NCI-H187 (cell line): ENCODE results near the gene HIVEP3.

Source experiments
- DNase-seq, 2 experiments: peaks; one replicate each; lab custom pipeline; 2025; lab: John Stamatoyannopoulos, UW

HIVEP3 gene

DNA sequence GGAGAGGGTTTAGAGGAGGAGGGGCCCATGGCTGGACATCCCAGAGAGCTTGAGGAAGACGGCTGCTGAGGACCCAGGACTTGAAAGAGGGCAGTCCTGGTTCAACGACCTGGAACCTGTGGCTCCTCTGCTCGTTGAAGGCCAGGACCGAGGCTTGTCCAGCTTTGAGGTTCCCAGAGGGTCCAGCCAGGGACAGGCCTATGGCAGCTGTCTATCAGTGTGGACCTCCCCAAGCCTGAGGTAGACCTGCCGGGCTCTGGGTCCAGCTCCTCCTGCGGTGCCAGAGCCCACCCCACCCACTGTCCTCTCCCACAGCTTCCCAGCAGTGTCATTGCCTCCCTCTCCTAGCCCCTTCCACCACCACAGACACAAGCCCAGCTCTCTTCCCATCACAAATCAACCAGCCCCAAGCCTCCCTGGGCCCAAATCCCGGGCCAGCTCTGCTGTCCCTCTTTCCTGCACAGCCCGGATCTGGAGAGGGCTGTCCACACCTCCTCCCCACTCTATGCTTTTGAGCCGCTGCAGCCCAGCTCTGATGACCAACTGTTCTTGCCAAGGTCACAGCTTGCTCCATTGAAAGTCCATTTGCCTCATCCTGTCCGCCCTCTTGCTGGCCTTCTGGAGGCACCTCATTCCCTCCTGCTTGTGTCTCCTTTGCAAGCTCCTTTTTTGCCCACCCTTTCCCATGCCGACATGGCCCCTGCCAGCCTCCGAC lies 385.5 kb downstream of the HIVEP3 start:
- DNase-seq = no peak

- no peak for DNase-seq
Observed at GRCh38 chr1:41532206-41532975, 386.3 kb downstream of the HIVEP3 start.

- DNase-seq = no peak
Observed at GRCh38 chr1:41530411-41530810, 388.3 kb downstream of the HIVEP3 start.

- DNase-seq = no peak
Observed at GRCh38 chr1:41529621-41530395, 388.9 kb downstream of the HIVEP3 start.

- DNase-seq = no peak
Observed at GRCh38 chr1:41528726-41529605, 389.8 kb downstream of the HIVEP3 start.

DNA sequence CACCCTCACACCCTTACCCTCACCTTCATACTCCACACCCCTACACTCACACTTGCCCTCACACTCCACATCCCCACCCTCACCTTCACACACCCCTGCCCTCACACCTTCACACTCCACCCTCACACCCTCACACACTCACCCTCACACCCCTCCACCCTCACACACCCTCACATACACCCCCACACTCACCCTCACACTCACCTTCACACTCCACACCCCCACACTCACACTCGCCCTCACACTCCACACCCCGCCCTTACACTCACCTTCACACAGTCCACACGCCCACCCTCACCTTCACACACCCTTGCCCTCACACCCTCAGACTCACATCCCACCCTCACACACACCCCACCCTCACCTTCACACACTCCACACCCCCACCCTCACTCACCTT lies 390.6 kb downstream of the HIVEP3 start:
- no peak for DNase-seq

GRCh38 chr1:41526956-41527561 lies 391.7 kb downstream of the HIVEP3 start:
- DNase-seq = no peak

DNA sequence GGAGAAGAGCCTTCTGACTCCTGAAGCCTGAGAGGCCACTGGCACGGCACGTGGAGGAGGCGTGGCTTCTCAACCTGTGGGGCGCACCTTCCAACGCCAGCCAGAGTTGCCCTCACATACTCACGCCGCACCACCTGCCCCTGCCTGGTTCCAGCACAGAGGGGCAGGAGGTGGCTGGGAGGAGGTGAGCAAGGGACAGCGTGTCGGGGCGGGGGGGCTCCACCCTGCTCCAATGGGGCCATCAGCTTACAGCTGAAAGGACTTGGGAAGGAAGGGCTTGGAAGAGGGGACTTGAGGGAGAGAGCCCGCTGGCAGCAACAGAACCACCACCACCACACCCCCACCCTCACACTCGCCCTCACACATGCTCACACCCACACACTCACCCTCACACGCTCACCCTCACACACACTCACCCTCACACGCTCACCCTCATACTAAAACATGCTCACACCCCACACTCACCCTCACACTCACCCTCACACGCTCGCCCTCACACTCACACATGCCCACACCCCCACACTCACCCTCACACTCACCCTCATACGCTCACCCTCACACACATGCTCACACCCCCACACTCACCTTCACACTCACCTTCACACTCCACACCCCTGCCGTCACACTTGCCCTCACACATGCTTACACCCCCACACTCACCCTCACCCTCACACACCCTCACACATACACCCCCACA lies 392.7 kb downstream of the HIVEP3 start:
- no peak for DNase-seq

GRCh38 chr1:41524676-41525675 lies 393.7 kb downstream of the HIVEP3 start:
- no peak for DNase-seq

- no peak for DNase-seq
Observed at GRCh38 chr1:41523949-41524675, 394.6 kb downstream of the HIVEP3 start.

DNA sequence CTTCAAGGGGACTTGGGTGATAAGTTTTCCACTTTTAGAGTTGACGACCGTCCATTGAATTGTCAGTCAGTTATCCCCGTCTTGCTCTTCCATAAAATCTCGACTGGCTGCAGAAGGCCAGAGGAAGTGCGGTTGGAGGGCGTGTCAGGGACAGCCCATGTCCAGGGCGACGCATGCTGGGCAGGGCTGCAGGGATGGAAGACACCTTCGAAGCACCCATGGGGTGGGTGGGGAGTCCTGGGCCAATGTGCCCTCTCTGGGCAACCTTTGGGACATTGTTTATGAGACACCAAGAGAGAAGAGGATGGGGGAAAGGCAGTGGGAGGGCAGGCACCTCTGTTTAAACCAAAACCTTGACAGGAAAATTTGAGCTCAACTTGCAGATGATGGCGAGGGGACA lies 395.7 kb downstream of the HIVEP3 start:
- no peak for DNase-seq

- DNase-seq = no peak
Observed at GRCh38 chr1:41521766-41522165, 397.0 kb downstream of the HIVEP3 start.

DNA sequence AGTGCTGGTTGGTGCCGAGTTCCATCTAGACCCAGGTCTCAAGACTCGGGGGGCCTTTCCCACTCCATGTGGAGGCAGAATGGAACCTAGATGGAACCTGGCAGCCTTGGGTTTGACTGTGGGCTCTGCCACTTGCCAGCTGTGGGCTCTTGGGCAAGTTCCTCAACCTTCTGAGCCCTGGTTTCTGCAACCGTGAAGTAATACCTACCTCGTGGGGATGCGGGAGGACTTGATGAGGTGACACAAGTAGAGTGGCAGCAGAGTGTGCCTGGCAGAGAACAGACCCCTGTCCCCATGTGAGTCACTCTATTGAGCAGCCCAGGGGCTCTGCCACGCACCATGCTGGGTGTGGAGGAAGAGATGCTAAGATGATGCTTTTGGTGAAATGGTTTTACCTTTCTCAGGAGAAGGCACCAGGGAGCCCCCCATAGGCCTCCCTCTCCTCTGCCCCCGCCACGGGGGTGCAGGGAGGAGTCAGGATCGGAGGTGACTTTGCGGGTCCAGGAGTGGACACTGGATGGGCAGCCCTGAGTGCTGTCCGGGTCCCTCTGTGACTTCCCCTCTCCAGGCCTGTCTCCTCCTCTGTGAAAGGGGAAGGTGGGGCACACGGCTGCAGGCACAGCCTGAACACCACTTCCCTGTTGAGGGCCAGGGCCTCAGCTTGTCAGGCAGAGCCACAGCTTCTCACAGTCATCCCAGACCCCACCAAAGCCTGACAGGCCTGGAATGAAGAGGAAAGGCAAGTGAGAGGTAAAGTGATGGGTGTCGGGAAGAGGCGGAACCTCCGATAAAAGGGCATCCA lies 397.6 kb downstream of the HIVEP3 start:
- DNase-seq = no peak

- no peak for DNase-seq
Observed at GRCh38 chr1:41519667-41520066, 399.1 kb downstream of the HIVEP3 start.

DNA sequence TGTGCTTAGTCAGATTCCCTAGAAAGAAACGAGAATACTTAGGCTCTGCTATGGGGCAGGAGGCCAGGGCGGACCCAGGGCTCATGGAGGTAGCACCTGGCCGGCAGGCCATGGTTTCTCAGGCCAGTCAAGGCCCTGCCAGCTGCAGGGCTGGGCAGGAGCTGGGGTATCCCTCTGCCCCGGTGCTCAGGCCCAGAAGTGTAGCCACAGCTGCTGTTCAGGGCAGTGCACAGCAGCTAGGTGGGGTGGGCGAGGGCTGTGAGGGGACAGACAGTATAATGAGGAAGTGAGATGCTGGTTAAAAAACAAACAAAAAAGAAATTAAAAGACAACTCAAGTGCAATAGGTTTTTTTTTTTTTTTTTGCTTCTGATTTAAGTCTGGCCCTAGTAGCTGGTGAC lies 400.3 kb downstream of the HIVEP3 start:
- no peak for DNase-seq

GRCh38 chr1:41517062-41517438 lies 401.7 kb downstream of the HIVEP3 start:
- no peak for DNase-seq

GRCh38 chr1:41516168-41517061 lies 402.3 kb downstream of the HIVEP3 start:
- DNase-seq = peak; percentile 43 to 55
